ENCODE measurements around the gene MANSC1.
"Not testable (repeated sequence)": the region's sequence is repeated elsewhere in the genome, so short reads cannot be mapped to it uniquely, and the experiment has no call there.

The MANSC1 gene

GRCh38 chr12:12323118-12323517 lies 26.9 kb downstream of the MANSC1 start:
- no peak for DNase-seq

DNA sequence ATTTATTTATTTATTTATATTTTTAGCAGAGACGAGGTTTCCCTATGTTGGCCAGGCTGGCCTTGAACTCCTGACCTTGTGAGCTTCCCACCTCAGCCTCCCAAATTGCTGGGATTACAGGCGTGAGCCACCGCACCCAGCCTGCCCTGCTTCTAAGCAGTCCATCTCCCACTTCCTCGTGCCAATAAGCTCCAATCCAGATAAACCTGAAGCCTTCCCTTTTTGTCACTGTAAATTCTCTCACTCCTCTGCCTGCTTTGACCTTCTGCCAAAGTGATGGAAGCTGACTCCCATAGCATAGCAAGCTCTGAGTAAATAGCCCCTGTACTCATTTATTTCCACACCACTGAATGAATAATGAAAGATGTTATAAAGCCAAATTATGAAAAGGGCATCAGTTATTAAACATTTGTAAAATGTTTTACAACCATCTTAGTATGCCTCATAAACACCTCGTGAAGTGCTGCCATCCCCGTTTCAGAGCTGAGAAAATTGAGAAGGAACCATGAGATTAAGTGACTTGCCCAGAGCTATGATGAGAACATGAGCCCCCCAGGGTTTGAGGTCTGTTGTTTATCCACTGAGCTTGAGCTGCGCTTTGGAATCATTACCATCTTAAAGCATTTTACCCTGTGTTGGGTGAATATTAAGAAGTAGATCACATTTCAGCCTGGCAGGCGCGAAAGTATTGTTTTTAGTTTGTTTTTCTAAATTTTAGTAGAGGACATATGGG lies 30.4 kb downstream of the MANSC1 start:
- no peak for DNase-seq

GRCh38 chr12:12315838-12316237 lies 34.2 kb downstream of the MANSC1 start:
- no peak for DNase-seq

DNA sequence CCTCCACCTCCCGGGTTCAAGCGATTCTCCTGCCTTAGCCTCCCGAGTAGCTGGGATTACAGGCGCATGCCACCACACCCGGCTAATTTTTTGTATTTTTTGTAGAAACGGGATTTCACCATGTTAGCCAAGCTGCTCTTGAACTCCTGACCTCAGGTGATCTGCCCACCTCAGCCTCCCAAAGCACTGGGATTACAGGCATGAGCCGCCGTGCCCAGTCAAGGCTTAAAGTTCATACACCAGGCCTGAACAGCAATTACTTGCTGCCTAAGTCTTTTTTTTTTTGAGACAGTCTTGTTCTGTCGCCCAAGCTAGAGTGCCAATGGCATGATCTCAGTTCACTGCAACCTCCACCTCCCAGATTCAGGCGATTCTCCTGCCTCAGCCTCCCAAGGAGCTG lies 39.3 kb downstream of the MANSC1 start:
- DNase-seq = not testable (repeated sequence)

GRCh38 chr12:12305568-12306300 lies 44.3 kb downstream of the MANSC1 start:
- no peak for DNase-seq

GRCh38 chr12:12302976-12303375 lies 47.1 kb downstream of the MANSC1 start:
- no peak for DNase-seq

DNA sequence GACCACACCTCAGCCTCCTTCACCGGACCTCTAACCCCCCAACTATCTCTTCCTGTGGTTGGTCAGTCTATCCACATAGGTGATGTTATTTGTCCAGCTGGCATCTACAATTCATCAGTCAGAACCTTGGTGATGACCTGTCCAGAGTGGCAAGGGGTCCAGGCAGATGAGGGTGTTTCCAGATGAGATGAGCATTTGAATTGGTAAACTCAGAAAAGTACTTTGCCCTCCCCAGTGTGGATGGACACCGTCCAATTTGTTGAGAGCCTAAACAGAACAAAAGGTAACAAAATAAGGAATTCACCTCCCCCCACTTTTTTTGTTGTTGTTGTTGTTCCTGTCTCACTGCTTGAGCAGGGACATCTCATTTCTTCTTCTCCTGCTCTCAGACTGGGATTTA lies 48.9 kb downstream of the MANSC1 start:
- DNase-seq = no peak

DNA sequence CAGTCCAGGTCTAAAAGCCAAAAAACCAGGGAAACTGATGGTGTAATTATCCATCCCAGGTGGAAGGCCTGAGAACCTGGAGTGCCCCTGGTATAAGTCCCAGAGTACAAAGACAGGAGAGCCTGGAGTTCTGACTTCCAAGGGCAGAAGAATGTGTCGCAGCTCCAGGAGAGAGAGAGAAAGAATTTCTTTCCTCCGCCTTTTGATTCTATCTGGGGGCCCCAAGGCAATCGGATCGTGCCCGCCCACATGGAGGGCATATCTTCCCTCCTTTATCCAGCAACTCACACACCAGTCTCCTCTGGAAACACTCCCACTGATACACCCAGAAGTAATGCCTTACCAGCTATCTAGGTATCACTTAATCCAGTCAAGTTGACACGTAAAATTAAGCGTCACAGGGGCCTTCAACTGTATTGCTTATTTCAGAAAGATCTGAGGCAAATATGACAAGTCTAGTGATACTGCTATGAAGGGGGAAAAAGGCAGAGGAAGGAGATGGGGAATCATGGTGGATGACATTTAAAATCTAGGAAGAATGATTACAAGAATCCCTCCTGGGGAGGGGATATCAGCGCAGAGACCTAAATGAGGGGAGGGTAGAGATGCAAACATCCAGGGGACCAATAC lies 52.7 kb downstream of the MANSC1 start:
- DNase-seq = no peak

- no peak for DNase-seq
Measured at GRCh38 chr12:12294215-12295005, 55.6 kb downstream of the MANSC1 start.

- DNase-seq = no peak
Measured at GRCh38 chr12:12290206-12290605, 59.8 kb downstream of the MANSC1 start.

GRCh38 chr12:12286441-12286840 lies 63.6 kb downstream of the MANSC1 start:
- DNase-seq = no peak

GRCh38 chr12:12282761-12283425 lies 67.1 kb downstream of the MANSC1 start:
- DNase-seq = no peak

- DNase-seq = no peak
Measured at GRCh38 chr12:12282202-12282601, 67.8 kb downstream of the MANSC1 start.

DNA sequence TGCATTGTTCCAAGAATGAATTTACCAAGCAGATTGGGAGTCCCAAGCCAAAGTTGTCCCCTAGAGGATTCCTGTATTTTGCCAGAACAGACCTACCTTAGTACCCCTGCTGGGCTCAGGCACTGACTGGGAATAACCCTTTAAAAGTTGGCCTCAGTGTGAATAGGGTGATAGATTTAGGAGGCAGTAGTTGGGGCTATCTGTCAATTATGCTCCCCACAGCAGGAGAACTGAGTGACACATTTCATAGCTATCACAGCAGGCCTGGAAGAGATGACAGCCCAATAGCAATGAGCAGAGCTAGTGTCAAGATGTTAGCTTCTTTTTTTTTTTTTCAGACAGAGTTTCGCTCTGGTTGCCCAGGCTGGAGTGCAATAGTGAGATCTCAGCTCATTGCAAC lies 68.9 kb downstream of the MANSC1 start:
- no peak for DNase-seq

- no peak for DNase-seq
Measured at GRCh38 chr12:12278899-12279298, 71.1 kb downstream of the MANSC1 start.

Measured in stimulated activated CD8-positive, alpha-beta memory T cell treated with anti-CD3 and anti-CD28 coated beads, Interleukin-4, amount 100 ng/mL, for 48 hours (primary cell).